GM19438 (cell line): ENCODE data around the gene NT5C.

ENCODE experiments used
- ATAC-seq: cut with Tn5 transposase; IDR thresholded peaks from one replicate; pipeline ENCODE4 v1.9.1; 2021; ENCODE audit warnings: low read depth; ENCODE audit not compliant: unreplicated experiment

Gene NT5C

DNA sequence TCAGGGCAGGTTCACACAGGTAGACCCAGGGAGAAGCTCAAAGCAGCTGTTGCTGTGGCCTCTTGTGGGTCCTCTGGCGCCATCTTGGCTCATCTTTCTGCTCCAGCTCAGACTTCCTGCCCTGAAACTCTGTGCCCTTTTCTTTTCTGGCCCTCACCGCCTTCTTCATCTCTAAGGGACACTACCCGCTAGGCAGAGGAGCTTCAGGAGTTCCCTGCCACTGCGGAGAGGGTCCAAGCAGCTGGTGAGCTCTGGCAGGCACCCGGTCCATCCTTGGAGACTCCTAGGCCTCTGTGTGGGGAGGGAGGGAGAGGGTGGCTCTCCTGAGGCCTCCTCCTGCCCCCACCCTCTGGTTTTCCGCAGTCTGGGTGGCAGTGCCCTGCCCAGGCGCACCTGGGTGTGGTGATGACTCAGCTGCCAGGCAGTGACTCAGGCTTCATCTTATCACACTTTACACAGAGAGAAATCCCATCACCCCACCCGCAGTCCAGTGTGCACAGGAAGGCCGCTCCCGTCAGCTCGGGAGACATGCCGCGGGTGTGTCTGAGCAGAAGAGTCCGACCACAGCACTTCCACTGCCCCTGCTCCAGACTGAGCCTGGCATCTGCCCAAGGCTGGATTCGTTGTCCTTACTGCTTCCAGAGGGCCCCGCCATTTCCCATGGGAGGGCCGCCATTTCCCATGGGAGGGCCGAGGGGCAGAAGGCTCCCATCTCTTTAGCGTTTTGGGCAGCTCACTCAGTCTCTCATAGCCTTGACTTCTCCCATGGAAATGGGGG lies 7.3 kb downstream of the NT5C start:
- no peak for ATAC-seq

DNA sequence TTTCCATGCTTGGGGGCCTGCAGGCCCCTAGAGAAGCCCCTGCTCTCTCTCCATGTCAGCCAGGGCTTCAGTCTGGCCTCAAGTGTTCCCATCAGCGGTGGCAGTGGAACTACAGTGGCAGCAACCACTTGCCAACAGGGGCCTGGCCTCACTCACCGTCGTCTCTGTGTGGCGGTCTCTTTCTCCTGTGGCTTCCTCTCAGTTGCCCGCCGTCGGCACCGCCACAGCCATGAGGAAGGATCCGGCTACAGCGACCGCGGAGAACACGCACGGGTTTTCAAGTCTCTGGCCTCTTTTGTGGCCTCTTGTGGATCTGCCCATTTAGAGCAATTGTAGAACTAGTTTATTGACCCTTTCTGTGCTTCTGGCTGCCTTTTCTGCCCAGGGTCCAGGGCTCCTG lies 13.2 kb downstream of the NT5C start:
- ATAC-seq: no peak

DNA sequence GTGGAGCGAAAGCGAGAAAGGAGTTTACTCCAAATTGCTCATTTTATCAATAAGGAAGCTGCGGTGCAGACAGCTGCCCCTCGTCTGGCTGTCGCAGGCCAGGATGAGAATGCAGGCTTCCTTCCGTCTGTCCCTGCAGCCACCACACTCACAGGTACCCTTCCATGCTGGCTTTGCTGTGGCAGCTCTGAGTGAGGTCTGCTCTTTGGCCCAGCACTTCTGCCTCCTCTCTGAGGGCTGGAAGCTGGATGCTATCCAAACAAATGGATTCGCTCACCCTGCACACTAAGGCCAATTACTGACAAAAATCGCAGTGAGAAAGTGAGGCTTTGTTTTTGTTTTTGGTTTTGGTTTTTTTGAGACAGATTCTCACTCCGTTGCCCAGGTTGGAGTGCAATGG lies 14.8 kb downstream of the NT5C start:
- ATAC-seq: no peak

DNA sequence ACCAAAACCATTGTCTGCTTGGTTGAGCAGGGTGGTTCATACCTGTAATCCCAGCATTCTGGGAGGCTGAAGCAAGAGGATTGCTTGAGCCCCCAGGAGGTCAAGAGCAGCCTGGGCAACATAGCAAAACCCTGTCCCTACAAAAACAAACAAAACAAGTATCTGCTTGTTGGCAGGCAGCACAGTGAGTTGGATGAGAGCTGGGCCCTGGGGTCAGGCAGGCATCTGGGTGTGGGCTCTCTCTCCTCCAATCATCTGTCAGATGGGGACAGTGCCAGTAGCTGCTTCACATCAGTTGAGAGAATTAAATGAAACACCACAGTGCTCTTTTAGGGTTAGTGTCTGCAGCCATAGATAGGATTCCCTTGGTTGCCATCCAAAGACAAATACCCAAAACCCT lies 16.0 kb downstream of the NT5C start:
- no peak for ATAC-seq

DNA sequence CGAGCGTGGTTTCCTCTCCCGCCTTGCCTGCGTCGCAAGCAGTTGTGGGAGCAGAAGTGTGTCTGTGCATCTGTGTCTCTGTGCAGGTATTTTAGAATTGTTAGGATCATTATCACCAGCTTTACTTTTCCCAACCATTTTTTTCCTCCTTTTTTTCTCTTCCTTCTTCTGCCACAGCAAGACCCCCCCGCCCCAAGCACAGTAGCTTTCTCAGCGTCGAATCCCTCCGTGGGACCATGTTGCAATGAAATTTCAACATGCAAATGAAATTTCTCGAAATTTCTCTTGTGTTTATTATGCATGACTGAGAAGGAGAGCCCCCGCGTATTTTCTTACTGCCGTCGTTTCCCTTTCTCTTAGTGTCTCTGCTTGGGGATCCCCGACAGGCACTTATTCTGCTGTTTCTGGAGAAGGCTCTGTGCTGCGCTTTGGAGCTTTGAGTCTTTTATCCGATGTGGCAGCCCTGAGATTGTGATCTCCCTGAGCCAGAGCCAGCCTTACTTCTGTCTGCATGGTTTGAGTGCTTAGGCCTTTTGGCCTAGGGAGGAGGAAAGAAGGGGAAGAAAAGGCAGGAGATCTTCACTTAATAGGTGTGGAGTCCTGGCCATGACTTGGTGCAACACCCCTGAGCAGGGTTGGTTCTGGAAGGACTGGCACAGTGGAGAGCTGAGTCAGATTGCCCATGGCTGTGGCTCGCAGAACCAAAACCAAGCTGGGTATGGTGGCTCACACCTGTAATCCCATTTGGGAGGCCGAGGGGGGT lies 16.8 kb downstream of the NT5C start:
- no peak for ATAC-seq

DNA sequence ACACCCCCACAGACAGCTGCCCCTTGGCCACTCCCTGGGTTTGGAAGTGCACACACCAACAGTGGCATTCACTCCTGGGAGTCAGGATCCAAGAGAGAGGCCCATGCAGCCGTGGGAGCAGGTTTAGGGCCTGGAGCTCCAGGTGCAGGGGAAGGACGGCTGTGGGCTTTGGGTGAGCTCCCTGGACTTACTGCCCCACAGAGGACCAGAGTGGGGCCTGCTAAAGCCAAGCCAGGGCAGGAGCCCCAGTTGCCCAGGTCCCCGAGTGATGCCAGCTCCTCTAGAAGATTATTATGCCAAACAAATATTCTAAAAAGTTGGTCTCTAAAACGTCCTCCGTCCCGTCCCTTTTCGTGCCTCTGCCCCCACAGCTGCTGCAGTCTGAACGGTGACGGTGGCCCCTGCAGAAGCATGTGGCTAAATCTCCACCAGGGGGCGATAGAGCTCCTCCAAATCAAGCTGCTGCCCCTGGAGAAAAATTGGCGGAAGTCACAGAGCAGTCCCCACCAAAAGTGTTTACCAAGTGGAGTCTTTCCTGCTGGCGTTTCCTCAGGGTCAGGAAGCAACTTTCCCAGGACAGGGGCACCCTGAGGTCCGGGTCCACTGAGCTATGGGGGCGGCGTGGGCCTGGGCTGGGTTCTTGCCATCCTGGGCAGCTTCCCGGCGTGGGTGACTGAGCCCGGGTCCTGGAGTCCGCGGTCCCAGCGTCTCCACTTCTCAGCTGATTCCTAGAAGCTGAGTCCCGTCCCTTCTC lies 17.6 kb downstream of the NT5C start:
- no peak for ATAC-seq

DNA sequence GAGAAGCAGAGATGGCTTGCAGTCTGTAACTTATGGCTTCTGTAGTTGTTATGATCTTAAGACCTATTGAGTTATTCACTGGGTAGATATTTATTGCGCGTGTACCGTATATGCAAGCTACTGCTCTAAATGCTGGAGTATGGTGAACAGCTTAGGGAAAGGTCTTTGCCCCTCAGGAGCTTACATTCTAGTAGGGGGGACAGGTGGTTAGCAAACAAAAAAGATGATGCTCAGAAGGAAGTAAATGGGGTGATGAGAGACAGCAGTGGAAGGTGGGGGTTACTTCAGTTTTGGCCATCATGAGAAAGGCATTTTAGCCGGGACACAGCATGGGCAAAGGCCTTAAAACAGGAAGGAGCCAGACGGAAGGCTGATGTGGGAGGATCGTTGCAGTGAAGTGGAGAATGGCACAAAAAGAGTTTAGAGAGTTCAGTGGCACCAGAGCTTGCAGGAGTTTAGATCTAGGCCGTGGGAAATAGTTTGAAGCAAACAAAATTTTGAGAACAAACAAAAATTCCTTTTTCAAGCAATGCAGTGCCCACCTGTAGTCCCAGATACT lies 19.7 kb downstream of the NT5C start:
- ATAC-seq: no peak

DNA sequence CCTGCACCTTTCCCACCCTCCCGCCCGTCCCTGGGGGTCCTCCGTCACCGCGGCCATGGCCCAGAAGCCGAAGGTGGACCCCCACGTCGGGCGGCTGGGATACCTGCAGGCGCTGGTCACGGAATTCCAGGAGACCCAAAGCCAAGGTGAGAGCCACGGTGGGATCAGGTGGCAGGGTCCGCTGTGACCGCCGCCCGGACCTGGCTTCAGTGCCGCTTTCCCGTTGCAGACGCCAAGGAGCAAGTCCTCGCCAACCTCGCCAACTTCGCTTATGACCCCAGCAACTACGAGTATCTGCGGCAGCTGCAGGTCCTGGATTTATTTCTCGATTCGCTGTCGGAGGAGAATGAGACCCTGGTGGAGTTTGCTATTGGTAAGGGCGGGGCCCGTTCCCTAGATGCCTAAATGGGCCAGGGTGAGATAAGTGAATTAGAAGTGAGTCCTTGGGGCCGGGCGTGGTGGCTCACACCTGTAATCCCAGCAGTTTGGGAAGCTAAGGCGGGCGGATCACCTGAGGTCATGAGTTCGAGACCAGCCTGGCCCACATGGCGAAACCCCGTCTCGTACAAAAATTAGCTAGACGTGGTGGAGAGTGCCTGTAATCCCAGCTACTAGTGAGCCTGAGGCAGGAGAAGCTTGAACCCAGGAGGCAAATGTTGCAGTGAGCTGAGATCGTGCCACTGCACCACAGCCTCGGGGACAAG lies 21.2 kb downstream of the NT5C start:
- no peak for ATAC-seq

DNA sequence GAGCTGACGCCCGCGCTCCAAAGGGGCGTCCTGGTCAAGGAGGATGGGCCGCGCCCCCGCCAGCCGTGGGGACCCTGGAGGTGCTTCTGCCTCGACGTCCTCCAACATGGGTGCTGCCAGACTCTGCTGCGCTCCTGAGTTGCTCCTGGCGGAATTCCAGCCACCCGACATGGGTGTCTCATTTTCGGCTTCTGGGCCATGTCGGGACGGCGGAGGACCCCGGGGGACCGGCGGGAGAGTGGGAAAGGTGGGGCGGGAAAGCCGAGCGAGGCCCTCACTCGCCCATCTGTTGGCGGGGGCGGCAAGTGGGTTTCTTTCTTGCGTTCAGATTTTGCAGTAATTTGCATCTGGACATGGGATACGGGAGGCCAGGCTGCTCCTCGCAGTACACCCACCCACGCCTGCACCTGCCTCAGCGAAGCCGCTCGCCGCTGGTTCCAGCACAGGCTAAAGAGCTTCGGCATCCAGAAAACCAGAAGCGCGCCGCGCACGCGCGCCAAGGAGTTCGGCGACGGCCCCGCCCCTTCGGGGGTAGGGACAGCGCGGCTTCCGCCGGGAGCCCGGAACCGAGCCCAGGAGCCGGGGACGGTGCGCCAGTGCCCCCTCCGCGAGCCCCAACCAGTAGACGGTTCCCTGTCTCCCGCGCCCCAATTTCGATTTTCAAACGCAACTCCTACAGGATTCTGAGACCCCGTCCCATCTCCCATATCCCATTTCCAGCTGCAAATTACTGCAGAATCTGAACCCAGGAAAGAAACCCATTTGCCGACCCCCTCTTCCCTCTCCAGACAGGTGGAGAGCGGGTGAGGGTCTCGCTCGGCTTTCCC lies 21.9 kb downstream of the NT5C start, which contains the start of gene ARMC7:
ARMC7 (plus strand) TSS at position 563 of the 827 bp plus-strand sequence. CDS start 320 bp downstream, outside the sequence.
- peak; percentile 63 for ATAC-seq

DNA sequence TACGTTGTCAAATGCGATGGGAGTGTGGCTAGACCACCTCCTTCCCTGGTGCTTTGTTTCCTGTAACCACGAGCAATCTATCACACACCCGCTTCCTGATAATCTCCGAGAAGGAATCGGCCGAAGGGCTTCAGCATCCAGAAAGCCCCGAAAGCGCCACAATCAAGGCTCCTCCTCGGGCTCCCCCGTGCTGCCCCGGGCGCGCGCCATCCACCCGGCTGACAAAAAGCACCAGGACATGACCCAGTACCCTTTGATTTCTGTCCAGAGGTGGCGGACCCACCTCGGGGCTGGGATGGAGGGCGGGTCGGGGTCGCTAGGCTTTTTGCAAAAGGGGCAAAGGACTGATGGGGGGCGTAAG lies 22.5 kb downstream of the NT5C start:
- ATAC-seq: no peak

DNA sequence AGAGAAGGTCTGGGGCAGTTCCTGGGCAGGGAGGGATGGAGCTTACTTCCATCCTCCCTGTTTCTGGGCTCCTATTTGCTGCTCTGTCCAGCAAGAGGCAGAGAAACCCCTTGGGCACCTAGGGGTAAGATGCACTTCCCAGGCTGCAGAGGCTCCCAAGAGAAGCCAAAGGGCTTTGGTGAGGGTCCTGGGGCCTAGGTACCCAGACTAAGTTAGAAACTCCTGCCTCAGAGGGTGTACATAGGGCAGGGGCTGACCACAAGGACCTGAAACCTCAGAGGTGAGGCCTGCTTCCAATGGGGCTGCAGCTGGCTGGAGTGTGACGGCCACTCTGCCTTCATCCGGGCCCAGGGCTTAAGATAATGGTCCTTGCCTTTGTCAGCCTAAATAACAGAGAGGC lies 23.3 kb downstream of the NT5C start:
- no peak for ATAC-seq

DNA sequence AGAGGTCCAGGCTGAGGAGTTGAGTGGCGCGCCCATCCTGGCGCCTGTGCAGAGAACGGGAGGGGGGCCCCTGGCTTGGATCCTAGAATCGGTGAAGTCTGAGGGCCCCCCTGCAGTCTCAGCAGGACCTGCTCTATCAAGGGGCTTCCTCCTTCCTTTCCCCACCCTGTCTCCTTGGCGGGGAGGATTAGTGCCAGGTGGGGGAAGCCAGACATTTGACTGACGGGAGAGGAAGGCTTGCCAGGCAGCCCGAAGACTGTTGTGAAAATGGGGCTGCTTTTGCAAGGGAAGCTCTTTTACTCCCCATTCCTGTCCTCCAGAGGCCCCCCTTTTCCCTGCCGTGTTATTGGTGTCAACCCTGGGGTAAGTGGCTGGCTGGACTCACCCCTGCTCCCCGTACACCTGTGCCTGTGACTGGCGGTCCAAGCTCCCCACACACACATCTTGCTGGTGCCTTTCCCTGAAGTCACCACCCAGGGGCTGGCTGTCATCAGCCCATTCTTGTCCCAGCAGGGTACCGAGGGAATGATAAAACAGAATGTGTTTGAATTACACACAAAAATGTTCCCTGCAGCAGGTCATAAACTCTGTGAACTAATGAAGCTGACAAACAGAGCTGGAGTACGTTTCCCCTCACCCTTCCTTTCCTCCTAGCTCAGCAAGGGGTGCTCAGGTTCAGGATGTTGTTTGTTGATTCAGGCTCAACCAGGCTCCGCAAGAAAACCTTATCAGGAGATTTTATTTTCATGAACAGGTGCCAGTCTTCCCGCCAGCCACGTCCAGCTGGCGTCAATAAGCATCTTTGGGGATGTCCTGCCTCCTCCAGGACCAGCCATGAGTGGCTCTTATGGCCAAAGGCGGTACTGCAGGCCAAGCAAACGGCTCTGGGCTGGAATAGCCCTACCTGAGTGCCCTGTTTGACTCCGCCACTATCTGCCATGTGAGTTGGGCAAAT lies 26.1 kb downstream of the NT5C start:
- no peak for ATAC-seq

DNA sequence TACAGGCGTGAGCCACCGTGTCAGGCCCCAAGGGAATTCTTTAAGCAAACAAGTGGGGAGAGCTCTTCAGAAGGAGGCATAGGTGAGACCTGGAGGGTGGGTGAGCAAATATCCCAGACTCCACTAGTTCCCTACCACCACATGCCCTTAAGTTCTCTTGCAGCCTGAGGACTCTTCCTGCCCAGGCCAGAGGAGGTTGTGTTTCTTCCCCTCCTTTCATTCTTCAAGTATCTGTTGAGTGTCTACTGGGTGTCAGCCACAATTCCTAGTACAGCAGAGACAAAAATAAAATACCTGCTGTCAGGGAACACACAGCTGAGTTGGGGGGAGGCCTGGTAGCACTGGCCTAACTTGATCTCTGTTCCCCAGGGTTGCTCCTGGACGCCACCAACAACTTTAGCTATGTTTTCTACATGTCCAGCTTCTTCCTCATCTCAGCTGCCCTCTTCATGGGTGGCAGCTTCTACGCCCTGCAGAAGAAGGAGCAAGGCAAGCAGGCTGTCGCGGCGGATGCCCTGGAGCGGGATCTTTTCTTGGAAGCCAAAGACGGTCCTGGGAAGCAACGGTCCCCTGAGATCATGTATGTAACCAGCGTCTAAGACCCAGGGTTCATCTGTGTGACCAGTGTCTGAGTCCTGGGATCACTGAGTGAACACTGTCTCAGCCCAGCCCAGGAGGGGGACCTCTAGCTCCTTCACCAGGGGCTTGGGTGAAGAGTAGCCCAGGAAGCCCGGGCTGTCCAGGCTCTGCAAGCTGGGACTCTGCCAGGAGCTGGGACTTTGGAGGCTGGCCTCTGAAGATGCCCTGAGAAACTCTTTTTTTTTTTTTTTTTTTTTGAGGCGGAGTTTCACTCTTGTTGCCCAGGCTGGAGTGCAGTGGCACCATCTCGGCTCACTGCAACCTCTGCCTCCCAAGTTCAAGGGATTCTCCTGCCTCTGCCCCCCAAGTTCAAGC lies 27.7 kb downstream of the NT5C start:
- no peak for ATAC-seq

DNA sequence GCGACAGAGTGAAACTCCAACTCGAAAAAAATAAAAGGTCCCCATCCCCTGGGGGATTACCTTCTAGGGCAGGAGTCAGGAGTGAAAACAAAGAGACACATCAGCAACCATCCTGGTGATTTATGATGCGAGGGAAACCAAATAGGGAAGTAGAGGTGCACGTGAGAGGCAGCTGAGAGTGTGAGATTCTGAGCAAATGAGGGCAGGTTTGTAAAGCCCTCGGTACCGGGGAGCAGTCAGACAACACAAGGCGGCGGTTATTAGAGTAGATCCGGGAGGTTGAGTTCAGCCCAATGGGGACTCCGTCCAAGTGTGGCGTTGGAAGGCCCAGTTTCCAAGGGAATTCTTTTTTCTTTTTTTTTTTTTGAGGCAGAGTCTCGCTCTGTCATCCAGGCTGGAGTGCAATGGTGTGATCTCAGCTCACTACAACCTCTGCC lies 29.1 kb downstream of the NT5C start:
- no peak for ATAC-seq

DNA sequence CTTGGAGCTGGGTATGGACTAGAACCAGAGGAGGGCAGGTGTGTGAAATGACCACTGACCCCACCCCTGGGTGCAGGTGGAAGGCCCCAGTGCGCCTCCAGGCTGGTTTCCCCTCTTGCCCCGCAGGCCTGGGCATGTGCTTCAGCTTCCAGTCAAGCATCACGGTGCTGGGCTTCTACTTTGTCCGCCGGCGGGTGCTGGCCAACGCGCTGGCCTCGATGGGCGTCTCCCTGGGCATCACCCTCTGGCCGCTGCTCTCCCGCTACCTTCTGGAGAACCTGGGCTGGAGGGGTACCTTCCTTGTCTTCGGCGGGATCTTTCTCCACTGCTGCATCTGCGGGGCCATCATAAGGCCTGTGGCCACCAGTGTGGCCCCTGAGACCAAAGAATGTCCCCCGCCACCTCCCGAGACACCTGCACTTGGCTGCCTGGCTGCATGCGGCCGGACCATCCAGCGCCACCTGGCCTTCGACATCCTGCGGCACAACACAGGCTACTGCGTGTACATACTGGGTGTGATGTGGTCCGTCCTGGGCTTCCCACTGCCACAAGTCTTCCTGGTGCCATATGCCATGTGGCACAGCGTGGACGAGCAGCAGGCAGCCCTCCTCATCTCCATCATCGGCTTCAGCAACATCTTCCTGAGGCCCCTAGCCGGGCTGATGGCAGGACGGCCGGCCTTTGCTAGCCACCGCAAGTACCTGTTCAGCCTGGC lies 31.5 kb downstream of the NT5C start:
- no peak for ATAC-seq

DNA sequence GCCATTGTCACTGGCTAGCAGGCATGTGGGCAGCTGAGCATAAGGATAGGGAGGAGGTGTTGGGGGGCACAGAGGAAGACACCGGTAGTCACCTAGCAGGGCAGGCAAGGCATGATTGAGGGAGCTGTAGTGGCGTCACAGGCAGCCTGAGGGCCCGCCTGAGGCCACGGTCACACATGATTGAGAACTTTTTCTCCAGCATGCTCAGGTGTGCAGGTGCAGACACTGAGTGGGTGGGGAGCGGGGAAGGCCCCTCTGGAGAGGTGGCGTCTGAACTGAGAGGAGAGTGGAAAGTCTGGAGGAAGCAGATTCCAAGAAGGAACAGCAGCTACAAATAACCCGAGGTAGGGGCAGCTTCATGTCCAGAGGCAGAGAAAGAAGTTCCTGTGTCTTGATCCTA lies 32.7 kb downstream of the NT5C start:
- no peak for ATAC-seq

DNA sequence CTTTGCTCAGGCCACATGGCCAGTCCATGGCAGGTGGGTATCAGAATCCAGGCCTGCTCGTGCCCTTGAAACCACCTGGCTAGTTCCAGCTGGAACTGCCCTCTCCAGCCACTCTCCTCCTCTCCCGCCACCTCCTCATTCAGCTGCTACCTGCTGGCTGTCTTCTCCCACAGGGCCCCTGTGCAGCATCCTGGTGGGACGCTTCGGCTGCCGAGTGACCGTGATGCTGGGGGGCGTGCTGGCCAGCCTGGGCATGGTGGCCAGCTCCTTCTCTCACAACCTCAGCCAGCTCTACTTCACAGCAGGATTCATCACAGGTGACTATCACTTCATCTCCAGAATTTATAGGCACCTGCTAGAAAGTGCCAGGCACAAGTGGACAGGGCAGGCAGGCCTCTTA lies 33.7 kb downstream of the NT5C start:
- ATAC-seq: no peak
